ENCODE measurements around the gene LRP1.
A peak's percentile ranks its signal among the peaks of the same experiment; 100 is the strongest.

The LRP1 gene

GRCh38 chr12:57227315-57228115 lies 99.2 kb downstream of the LRP1 start:
- no peak for DNase-seq

- DNase-seq, result no peak
These were observed 100.9 kb downstream of the LRP1 start for GRCh38 chr12:57229046-57229633.

- DNase-seq, result peak; percentile 82
These were observed 101.5 kb downstream of the LRP1 start, which contains the start of gene SHMT2 for GRCh38 chr12:57229634-57230380. TSS of gene SHMT2 (plus strand) at chr12:57229711. CDS start at chr12:57229779, 68 bp downstream.

GRCh38 chr12:57230381-57231155 lies 102.3 kb downstream of the LRP1 start:
- no peak for DNase-seq

GRCh38 chr12:57231276-57232021 lies 103.2 kb downstream of the LRP1 start:
- DNase-seq, result no peak

GRCh38 chr12:57232156-57232756 lies 104.0 kb downstream of the LRP1 start:
- DNase-seq, result no peak

- no peak for DNase-seq
These were observed 105.3 kb downstream of the LRP1 start for GRCh38 chr12:57233357-57234232.

- no peak for DNase-seq
These were observed 105.9 kb downstream of the LRP1 start for GRCh38 chr12:57234233-57234570.

- DNase-seq, result no peak
These were observed 106.3 kb downstream of the LRP1 start for GRCh38 chr12:57234571-57235016.

- no peak for DNase-seq
These were observed 106.9 kb downstream of the LRP1 start for GRCh38 chr12:57235017-57235727.

- DNase-seq, result no peak
These were observed 107.4 kb downstream of the LRP1 start for GRCh38 chr12:57235728-57236131.

- DNase-seq, result no peak
These were observed 108.1 kb downstream of the LRP1 start for GRCh38 chr12:57236201-57236924.

GRCh38 chr12:57236925-57237595 lies 108.8 kb downstream of the LRP1 start:
- DNase-seq, result no peak

GRCh38 chr12:57237596-57237931 lies 109.3 kb downstream of the LRP1 start:
- DNase-seq, result no peak

GRCh38 chr12:57237932-57238853 lies 109.9 kb downstream of the LRP1 start:
- no peak for DNase-seq

- DNase-seq, result peak; percentile 69
These were observed 110.7 kb downstream of the LRP1 start for GRCh38 chr12:57238854-57239554.

- DNase-seq, result no peak
These were observed 111.3 kb downstream of the LRP1 start for GRCh38 chr12:57239587-57240065.

All from NCI-H1417 treated with DMSO at 0.1 percent for 48 hours (cell line).